HepG2 (cell line): ENCODE results near the gene ZFP1. TPM values are rescaled to one million over a fixed set of nuclear protein-coding genes. Genes with fewer than 3 reads are reported as not detected.

Source experiments
- ARNT ChIP-seq: fragments of 450-650 bp; IDR thresholded peaks from 2 replicates; pipeline ENCODE4 v1.6.1; 2017
- ATF7 ChIP-seq, 2 experiments: fragments of 450-650 bp in 1 of 2; sonication (generic) in 1 of 2; formaldehyde crosslinking in 1 of 2; IDR thresholded peaks; 2 replicates each; pipeline versions ENCODE4 v1.4.0 to v1.6.1; 2016 to 2020; ENCODE audit warnings: antibody characterized with exemption in 1 of 2, mild to moderate bottlenecking in 1 of 2, missing genetic modification reagents in 1 of 2
- CHD2 ChIP-seq: IDR thresholded peaks from 2 replicates; pipeline ENCODE4 v1.6.1; 2011; ENCODE audit warnings: low read depth, low read length, improper control_type of control experiment
- ETV5 ChIP-seq: IDR thresholded peaks from 2 replicates; pipeline ENCODE4 v1.6.1; 2018; ENCODE audit warnings: missing biosample characterization, missing genetic modification reagents, inconsistent platforms, borderline replicate concordance
- FOXC1 ChIP-seq: sonication (generic); formaldehyde crosslinking; IDR thresholded peaks from 2 replicates; pipeline ENCODE4 v1.8.0; 2022; ENCODE audit warnings: mild to moderate bottlenecking, missing genetic modification reagents, borderline replicate concordance
- GATA4 ChIP-seq: sonication (generic); IDR thresholded peaks from 2 replicates; pipeline ENCODE4 v1.6.1; 2016; ENCODE audit warnings: antibody characterized with exemption, low read depth, borderline replicate concordance
- HNF4A ChIP-seq: sonication (generic); formaldehyde crosslinking; IDR thresholded peaks from 2 replicates; pipeline ENCODE4 v1.4.0; 2020; ENCODE audit warnings: missing genetic modification reagents
- ISL2 ChIP-seq: sonication (generic); formaldehyde crosslinking; IDR thresholded peaks from 2 replicates; pipeline ENCODE4 v1.5.0; 2020; ENCODE audit warnings: missing genetic modification reagents
- KDM2A ChIP-seq: sonication (generic); formaldehyde crosslinking; IDR thresholded peaks from 2 replicates; pipeline ENCODE4 v1.4.0; 2020; ENCODE audit warnings: low read depth, missing genetic modification reagents, borderline replicate concordance
- KDM3A ChIP-seq: IDR thresholded peaks from 2 replicates; pipeline ENCODE4 v1.6.1; 2018; ENCODE audit warnings: low read depth, missing compliant biosample characterization
- MLLT10 ChIP-seq: sonication (generic); formaldehyde crosslinking; IDR thresholded peaks from 2 replicates; pipeline ENCODE4 v1.4.0; 2020; ENCODE audit warnings: missing genetic modification reagents
- MTF1 ChIP-seq: sonication (generic); formaldehyde crosslinking; IDR thresholded peaks from 2 replicates; pipeline ENCODE4 v1.5.0; 2020; ENCODE audit warnings: missing genetic modification reagents
- POGZ ChIP-seq: sonication (generic); formaldehyde crosslinking; IDR thresholded peaks from 2 replicates; pipeline ENCODE4 v1.4.0; 2020; ENCODE audit warnings: mild to moderate bottlenecking, missing genetic modification reagents
- PRDM10 ChIP-seq: sonication (generic); formaldehyde crosslinking; IDR thresholded peaks from 2 replicates; pipeline ENCODE4 v1.4.0; 2020; ENCODE audit warnings: low read depth, missing genetic modification reagents
- RFX1 ChIP-seq: fragments of 450-650 bp; IDR thresholded peaks from 2 replicates; pipeline ENCODE4 v1.6.1; 2017
- SAP130 ChIP-seq: IDR thresholded peaks from 2 replicates; pipeline ENCODE4 v1.6.1; 2016; ENCODE audit warnings: low read depth
- TARDBP ChIP-seq: sonication (generic); formaldehyde crosslinking; IDR thresholded peaks from 2 replicates; pipeline ENCODE4 v1.8.0; 2022; ENCODE audit warnings: mild to moderate bottlenecking, missing genetic modification reagents
- TCF7 ChIP-seq: sonication (generic); IDR thresholded peaks from 2 replicates; pipeline ENCODE4 v1.6.1; 2016; ENCODE audit warnings: antibody characterized with exemption, low read depth
- ZNF18 ChIP-seq: sonication (generic); formaldehyde crosslinking; IDR thresholded peaks from 2 replicates; pipeline ENCODE4 v1.8.0; 2022; ENCODE audit warnings: mild to moderate bottlenecking, missing genetic modification reagents; ENCODE audit not compliant: insufficient replicate concordance
- ZNF20 ChIP-seq: sonication (generic); formaldehyde crosslinking; IDR thresholded peaks from 2 replicates; pipeline ENCODE4 v1.4.0; 2020; ENCODE audit warnings: mild to moderate bottlenecking, moderate library complexity, missing genetic modification reagents
- ZNF263 ChIP-seq: sonication (generic); formaldehyde crosslinking; IDR thresholded peaks from 2 replicates; pipeline ENCODE4 v1.4.0; 2020; ENCODE audit warnings: missing genetic modification reagents
- ZNF510 ChIP-seq: sonication (generic); formaldehyde crosslinking; IDR thresholded peaks from 2 replicates; pipeline ENCODE4 v1.4.0; 2020; ENCODE audit warnings: low read depth, mild to moderate bottlenecking, missing genetic modification reagents
- ZNF740 ChIP-seq: sonication (generic); formaldehyde crosslinking; IDR thresholded peaks from 2 replicates; pipeline ENCODE4 v1.4.0; 2020; ENCODE audit warnings: missing genetic modification reagents
- ZNF773 ChIP-seq: sonication (generic); formaldehyde crosslinking; IDR thresholded peaks from 2 replicates; pipeline ENCODE4 v1.4.0; 2020; ENCODE audit warnings: missing genetic modification reagents, borderline replicate concordance
- polyA plus RNA-seq, 8 experiments: library from polyadenylated mRNA; depleted of rRNA in 3 of 8; stranded (reverse) in 7 of 8; unstranded in 1 of 8; fragments of >200 nt; fragmentation: Illumina TruSeq in 4 of 8; extraction: Trizol in 4 of 8; gene quantifications; 2 replicates each; pipeline versions ENCODE4 v1.2.1 to v1.2.3, GENCODE V29; 2011 to 2016; ENCODE audit warnings: low read depth in 4 of 8, missing spikeins in 1 of 8, mixed read lengths in 1 of 8; ENCODE audit not compliant: insufficient read depth in 1 of 8
- total RNA-seq, 5 experiments: library from RNA; depleted of rRNA; stranded (reverse); fragments of >200 nt; fragmentation: Illumina TruSeq; extraction: Trizol; gene quantifications; 2 replicates each; pipeline ENCODE4 v1.2.3, GENCODE V29; 2016; ENCODE audit warnings: low read depth in 1 of 5
- TF ChIP-seq, protein P1 (sequence below): sonication (generic); formaldehyde crosslinking; IDR thresholded peaks from 2 replicates; pipeline ENCODE4 v1.5.0; 2020; ENCODE audit warnings: mild to moderate bottlenecking, missing genetic modification reagents

Gene ZFP1
- total and polyA plus RNA-seq, 2 of the 13 experiments (the other 11 are each of a cell fraction or from before 2014, with no cell fraction given): 8.3 to 14.0 TPM

- TF ChIP-seq POGZ (0 out of 2 replicates have a peak, but pooled peaks have one; percentile 21), RFX1 (no peak), GATA4 (no peak), KDM3A (no peak), TCF7 (no peak), SAP130 (CRISPR knock-in tag) (no peak), ZNF510 (no peak), ZNF740 (CRISPR knock-in tag) (no peak), CHD2 (no peak), ZNF773 (CRISPR knock-in tag) (no peak), TARDBP (CRISPR knock-in tag) (no peak), ATF7 (IDR thresholded peaks at IDR 0.05) (no peak), ATF7 (CRISPR knock-in tag; IDR thresholded peaks at IDR 0.05) (no peak), ETV5 (peak; percentile 51; the same call in 1 of the 2 replicates), KDM2A (no peak), ZNF20 (CRISPR knock-in tag) (no peak), PRDM10 (no peak), FOXC1 (CRISPR knock-in tag) (no peak), MTF1 (CRISPR knock-in tag) (no peak), HNF4A (CRISPR knock-in tag) (peak; percentile 76), ZNF263 (CRISPR knock-in tag) (no peak), ARNT (no peak), MLLT10 (CRISPR knock-in tag) (no peak), ISL2 (CRISPR knock-in tag) (no peak), ZNF18 (CRISPR knock-in tag) (no peak)
- TF ChIP-seq, protein P1, sequence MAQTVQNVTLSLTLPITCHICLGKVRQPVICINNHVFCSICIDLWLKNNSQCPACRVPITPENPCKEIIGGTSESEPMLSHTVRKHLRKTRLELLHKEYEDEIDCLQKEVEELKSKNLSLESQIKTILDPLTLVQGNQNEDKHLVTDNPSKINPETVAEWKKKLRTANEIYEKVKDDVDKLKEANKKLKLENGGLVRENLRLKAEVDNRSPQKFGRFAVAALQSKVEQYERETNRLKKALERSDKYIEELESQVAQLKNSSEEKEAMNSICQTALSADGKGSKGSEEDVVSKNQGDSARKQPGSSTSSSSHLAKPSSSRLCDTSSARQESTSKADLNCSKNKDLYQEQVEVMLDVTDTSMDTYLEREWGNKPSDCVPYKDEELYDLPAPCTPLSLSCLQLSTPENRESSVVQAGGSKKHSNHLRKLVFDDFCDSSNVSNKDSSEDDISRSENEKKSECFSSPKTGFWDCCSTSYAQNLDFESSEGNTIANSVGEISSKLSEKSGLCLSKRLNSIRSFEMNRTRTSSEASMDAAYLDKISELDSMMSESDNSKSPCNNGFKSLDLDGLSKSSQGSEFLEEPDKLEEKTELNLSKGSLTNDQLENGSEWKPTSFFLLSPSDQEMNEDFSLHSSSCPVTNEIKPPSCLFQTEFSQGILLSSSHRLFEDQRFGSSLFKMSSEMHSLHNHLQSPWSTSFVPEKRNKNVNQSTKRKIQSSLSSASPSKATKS (CRISPR knock-in tag): no peak
Measured at GRCh38 chr16:75118943-75119539, 29.3 kb upstream of the ZFP1 start (continued).
